Muscle of arm (tissue), 14 donors: ENCODE results near the gene ATP5F1D. TPM values are rescaled to one million over a fixed set of nuclear protein-coding genes. Genes with fewer than 3 reads are reported as not detected.
"Not testable (repeated sequence)": the region's sequence is repeated elsewhere in the genome, so short reads cannot be mapped to it uniquely, and the experiment has no call there.

Experiments
- DNase-seq: peaks from one replicate; pipeline ENCODE4 v3.0.0-alpha.2; 2013
- long read RNA-seq, 11 donors: transcript quantifications; one replicate each; lab custom pipeline, GENCODE V29; 2026
- polyA plus RNA-seq, 12 donors: library from polyadenylated mRNA; unstranded; fragments of 120-200 nt; gene quantifications; one replicate each; pipeline ENCODE4 v1.2.1, GENCODE V29; 2013; ENCODE audit not compliant: insufficient read length in 12 of 12

The ATP5F1D gene
- polyA plus RNA-seq = 100 to 1,000 TPM in 10 of 12 donors, 10 to 100 TPM in 1, not detected in 1; 94.6 to 231 (median 136) TPM
- long read RNA-seq, donor 1, transcript ATP5F1D-208 (1 exons, 1,587 nt) = minor isoform, 8 of 213 reads
- long read RNA-seq, donor 1, transcript ATP5F1D-201 (4 exons, 997 nt) = minor isoform, 41 of 213 reads
- long read RNA-seq, donor 1, transcript ATP5F1D-202 (5 exons, 704 nt) = major isoform, 135 of 213 reads
- long read RNA-seq, donor 1, transcript ATP5F1D-205 (4 exons, 1,144 nt) = minor isoform, 6 of 213 reads
- long read RNA-seq, donor 1, partial matches to known transcripts = 11 of 213 reads
- long read RNA-seq, donor 1, other reads (novel, unspliced or antisense) = 0 of 213 reads
- long read RNA-seq, donor 2, transcript ATP5F1D-202 (5 exons, 704 nt) = major isoform, 148 of 245 reads
- long read RNA-seq, donor 2, transcript ATP5F1D-201 (4 exons, 997 nt) = minor isoform, 75 of 245 reads
- long read RNA-seq, donor 2, partial matches to known transcripts = 11 of 245 reads
- long read RNA-seq, donor 2, other reads (novel, unspliced or antisense) = 0 of 245 reads
- long read RNA-seq, donor 3, transcript ATP5F1D-202 (5 exons, 704 nt) = major isoform, 50 of 95 reads
- long read RNA-seq, donor 3, transcript ATP5F1D-201 (4 exons, 997 nt) = minor isoform, 34 of 95 reads
- long read RNA-seq, donor 3, transcript ATP5F1D-205 (4 exons, 1,144 nt) = minor isoform, 6 of 95 reads
- long read RNA-seq, donor 3, partial matches to known transcripts = 0 of 95 reads
- long read RNA-seq, donor 3, other reads (novel, unspliced or antisense) = 0 of 95 reads
- long read RNA-seq, donor 4, transcript ATP5F1D-201 (4 exons, 997 nt) = minor isoform, 16 of 69 reads
- long read RNA-seq, donor 4, transcript ATP5F1D-202 (5 exons, 704 nt) = major isoform, 48 of 69 reads
- long read RNA-seq, donor 4, partial matches to known transcripts = 0 of 69 reads
- long read RNA-seq, donor 4, other reads (novel, unspliced or antisense) = 0 of 69 reads
- long read RNA-seq, donor 5, transcript ATP5F1D-202 (5 exons, 704 nt) = major isoform, 191 of 264 reads
- long read RNA-seq, donor 5, transcript ATP5F1D-201 (4 exons, 997 nt) = minor isoform, 62 of 264 reads
- long read RNA-seq, donor 5, transcript ATP5F1D-203 (3 exons, 1,393 nt) = minor isoform, 5 of 264 reads
- long read RNA-seq, donor 5, partial matches to known transcripts = 0 of 264 reads
- long read RNA-seq, donor 5, other reads (novel, unspliced or antisense) = 0 of 264 reads
- long read RNA-seq, donor 6, transcript ATP5F1D-202 (5 exons, 704 nt) = major isoform, 81 of 120 reads
- long read RNA-seq, donor 6, transcript ATP5F1D-201 (4 exons, 997 nt) = minor isoform, 31 of 120 reads
- long read RNA-seq, donor 6, partial matches to known transcripts = 0 of 120 reads
- long read RNA-seq, donor 6, other reads (novel, unspliced or antisense) = 0 of 120 reads
- long read RNA-seq, donor 7, transcript ATP5F1D-202 (5 exons, 704 nt) = major isoform, 62 of 100 reads
- long read RNA-seq, donor 7, transcript ATP5F1D-201 (4 exons, 997 nt) = minor isoform, 30 of 100 reads
- long read RNA-seq, donor 7, partial matches to known transcripts = 0 of 100 reads
- long read RNA-seq, donor 7, other reads (novel, unspliced or antisense) = 0 of 100 reads
- long read RNA-seq, donor 8, transcript ATP5F1D-201 (4 exons, 997 nt) = minor isoform, 68 of 268 reads
- long read RNA-seq, donor 8, transcript ATP5F1D-205 (4 exons, 1,144 nt) = minor isoform, 9 of 268 reads
- long read RNA-seq, donor 8, transcript ATP5F1D-202 (5 exons, 704 nt) = major isoform, 162 of 268 reads
- long read RNA-seq, donor 8, partial matches to known transcripts = 22 of 268 reads
- long read RNA-seq, donor 8, other reads (novel, unspliced or antisense) = 0 of 268 reads
- long read RNA-seq, donor 9, transcript ATP5F1D-201 (4 exons, 997 nt) = minor isoform, 39 of 112 reads
- long read RNA-seq, donor 9, transcript ATP5F1D-202 (5 exons, 704 nt) = major isoform, 67 of 112 reads
- long read RNA-seq, donor 9, partial matches to known transcripts = 0 of 112 reads
- long read RNA-seq, donor 9, other reads (novel, unspliced or antisense) = 0 of 112 reads
- long read RNA-seq, donor 10, transcript ATP5F1D-201 (4 exons, 997 nt) = minor isoform, 68 of 214 reads
- long read RNA-seq, donor 10, transcript ATP5F1D-202 (5 exons, 704 nt) = major isoform, 138 of 214 reads
- long read RNA-seq, donor 10, partial matches to known transcripts = 0 of 214 reads
- long read RNA-seq, donor 10, other reads (novel, unspliced or antisense) = 0 of 214 reads
- long read RNA-seq, donor 11, transcript ATP5F1D-202 (5 exons, 704 nt) = major isoform, 120 of 183 reads
- long read RNA-seq, donor 11, transcript ATP5F1D-201 (4 exons, 997 nt) = minor isoform, 47 of 183 reads
- long read RNA-seq, donor 11, partial matches to known transcripts = 12 of 183 reads
- long read RNA-seq, donor 11, other reads (novel, unspliced or antisense) = 0 of 183 reads

GRCh38 chr19:1241417-1242095, at the start of gene ATP5F1D:
Gene ATP5F1D, plus strand, starts transcription at chr19:1241751. Its CDS starts 100 bp downstream, at chr19:1241851.
- DNase-seq = peak; percentile 95

GRCh38 chr19:1199531-1199930, 42.0 kb upstream of the ATP5F1D start:
- DNase-seq = no peak

DNA sequence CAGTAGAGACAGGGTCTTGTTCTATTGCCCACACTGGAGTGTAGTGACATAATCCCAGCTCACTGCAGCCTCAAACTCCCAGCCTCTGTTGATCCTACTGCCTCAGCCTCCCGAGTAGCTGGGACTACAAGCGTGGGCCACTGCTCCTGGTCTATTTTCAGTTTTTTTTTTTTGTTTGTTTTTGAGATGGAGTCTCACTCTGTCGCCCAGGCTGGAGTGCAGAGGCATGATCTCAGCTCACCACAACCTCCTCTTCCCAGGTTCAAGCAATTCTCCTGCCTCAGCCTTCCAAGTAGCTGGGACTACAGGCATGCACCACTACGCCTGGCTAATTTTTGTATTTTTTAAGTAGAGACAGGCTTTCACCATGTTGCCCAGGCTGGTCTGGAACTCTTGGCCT, 40.9 kb upstream of the ATP5F1D start:
- DNase-seq = not testable (repeated sequence)

GRCh38 chr19:1205114-1206099, 36.1 kb upstream of the ATP5F1D start, which contains the start of gene STK11:
Gene STK11, plus strand, starts transcription at chr19:1205778. Its CDS starts 1,136 bp downstream, at chr19:1206914.
- DNase-seq = peak; percentile 97

GRCh38 chr19:1206150-1206863, 35.2 kb upstream of the ATP5F1D start:
- DNase-seq = no peak

DNA sequence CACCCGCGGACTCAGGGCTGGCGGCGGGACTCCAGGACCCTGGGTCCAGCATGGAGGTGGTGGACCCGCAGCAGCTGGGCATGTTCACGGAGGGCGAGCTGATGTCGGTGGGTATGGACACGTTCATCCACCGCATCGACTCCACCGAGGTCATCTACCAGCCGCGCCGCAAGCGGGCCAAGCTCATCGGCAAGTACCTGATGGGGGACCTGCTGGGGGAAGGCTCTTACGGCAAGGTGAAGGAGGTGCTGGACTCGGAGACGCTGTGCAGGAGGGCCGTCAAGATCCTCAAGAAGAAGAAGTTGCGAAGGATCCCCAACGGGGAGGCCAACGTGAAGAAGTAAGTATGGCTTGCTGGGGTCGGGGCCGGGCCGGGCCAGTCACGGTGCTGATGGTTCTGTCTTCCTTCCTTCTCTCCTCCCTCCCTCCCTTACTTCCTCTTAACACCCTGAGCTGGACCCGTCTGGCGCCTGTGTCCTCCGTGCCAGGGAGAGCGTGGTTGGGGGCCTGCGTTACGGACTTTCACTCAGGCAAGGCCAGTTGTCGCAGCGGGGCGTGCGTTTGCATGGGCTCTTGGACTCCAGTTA, 34.6 kb upstream of the ATP5F1D start:
- DNase-seq = no peak

DNA sequence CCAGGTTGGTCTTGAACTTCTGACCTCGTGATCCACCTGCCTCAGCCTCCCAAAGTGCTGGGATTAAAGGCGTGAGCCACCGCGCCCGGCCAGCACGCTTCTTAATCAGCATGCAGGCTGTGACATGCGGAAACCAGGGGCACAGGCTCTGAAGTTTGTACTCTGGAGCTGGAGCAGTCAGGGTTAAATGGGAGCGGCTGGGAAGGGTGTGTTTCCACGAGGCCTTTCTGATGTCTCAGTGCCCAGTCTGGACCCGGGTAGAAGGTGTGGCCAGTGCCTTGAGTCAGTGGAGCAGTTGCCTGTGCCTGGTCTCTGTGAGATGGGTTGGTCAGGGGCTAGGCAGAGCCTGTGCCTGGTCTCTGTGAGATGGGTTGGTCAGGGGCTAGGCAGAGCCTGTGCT, 32.7 kb upstream of the ATP5F1D start:
- DNase-seq = not testable (repeated sequence)

DNA sequence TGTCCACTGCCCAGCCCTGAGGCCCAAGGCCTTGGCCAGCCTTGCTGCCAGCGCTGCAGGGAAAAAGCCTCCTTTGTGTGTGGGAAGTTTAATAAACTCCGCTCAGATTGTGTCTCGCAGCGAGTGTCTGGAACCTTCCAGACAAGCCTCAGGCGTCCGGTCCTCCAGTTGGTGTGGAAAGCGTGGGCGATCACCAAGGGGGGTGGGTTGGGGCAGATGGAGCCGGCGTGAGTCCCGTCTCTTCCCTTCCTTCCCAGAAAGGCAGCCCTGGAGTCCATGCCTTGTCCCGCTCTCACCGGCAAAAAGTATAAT, 31.4 kb upstream of the ATP5F1D start:
- no peak for DNase-seq

DNA sequence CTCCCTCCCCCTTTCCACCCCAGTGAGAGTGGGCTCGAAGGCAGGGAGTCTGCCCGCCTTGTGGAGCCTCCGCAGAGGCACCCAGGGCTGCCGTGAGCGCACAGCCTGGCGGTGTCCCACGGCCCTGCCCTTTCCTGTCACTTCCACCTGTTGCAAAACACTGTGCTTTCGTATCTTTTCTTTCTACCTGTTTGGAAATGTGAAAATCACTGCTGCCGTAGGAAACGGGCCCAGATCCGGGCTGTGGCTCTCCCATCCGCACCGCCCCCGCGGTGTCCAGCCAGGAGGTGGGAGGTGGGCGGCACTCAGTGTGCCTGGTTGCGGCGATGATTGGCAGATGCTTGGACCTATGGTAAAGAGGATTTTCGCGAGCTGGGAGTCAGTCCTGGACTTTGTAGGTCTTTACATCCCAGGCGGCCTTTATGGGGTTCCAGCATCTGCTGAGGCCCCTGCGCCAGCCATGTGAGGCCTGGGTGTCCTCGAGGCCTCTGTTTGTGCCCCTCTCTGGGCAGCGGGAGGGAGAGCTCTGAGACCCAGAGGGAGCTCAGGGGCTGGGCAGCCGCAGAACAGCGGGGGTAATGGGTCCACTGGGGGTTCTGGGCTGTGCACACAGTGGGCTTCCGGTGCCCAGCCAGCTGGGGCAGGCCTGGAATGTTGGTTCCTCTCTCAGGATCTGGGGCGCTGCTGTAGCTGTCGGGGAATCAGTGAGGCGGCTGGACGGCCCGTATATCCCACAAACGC, 29.9 kb upstream of the ATP5F1D start:
- DNase-seq = no peak

DNA sequence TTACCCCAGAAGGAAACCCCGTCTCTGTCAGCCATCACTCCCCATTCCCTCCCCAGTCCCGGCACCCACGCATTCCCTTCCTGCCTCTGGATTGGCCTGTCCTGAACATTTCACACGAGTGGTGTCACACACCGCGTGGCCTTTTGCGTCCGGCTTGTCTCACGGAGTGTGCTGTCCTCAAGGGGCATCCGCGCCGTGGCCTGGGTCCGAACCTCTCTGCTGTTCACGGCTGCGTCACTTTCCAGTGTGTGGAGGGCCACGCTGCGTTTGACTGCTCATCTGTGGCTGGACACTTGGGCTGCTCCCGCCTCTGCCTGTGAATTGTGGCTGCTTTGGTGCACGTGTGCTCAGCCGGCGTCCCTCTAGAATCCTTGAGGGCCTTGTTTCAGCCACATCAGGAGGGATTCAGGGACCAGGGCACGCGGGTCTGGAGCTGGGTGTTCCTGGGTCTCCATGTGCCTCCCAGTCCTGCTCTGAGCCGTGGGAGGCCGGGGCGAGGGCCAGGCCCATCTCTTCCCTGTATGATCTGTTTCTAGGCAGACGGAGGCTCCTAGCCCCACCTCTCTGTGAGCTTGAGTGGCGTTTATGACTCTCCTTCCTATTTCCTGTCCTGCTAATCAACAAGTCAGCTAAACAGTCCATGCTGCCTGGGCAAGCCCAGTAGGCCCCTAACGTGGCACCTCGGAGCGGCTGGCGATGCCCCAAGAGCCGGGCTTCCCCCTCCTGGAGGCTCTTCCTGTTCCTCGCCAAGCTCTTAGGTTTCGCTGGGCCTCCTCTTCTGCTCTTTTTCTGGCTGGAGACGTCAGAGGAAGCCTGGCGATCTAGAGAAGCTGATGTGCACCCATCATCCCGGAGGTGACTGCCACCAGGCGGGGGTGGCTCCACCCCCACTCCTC, 27.9 kb upstream of the ATP5F1D start:
- DNase-seq = no peak

DNA sequence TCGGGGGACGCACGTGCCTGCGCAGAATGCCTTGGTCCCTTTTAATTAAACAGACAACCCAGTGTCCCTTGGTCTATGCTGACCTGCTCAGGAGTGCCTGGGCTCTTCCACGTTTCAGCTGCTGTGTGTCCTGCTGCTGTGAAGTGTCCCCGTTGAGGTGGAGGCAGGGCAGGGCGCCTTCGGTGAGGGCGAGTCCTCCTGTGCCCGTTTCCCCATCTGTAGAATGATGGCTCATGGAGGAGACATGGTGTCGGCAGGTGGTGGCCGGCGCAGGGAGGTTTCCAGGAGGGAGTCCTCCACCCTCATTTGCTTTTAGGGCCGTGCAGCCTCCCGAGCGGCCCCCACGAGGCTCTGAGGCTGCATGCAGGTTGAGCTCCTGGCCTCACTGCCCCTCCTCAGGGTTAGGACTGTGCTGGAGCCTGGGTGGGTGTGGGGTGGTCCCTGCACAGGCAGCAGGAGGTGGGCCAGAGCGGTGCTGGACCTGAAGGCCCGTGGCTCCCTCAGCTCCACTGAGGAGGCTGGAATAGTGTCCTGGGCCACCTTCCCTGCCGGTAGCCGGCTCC, 27.2 kb upstream of the ATP5F1D start:
- no peak for DNase-seq

DNA sequence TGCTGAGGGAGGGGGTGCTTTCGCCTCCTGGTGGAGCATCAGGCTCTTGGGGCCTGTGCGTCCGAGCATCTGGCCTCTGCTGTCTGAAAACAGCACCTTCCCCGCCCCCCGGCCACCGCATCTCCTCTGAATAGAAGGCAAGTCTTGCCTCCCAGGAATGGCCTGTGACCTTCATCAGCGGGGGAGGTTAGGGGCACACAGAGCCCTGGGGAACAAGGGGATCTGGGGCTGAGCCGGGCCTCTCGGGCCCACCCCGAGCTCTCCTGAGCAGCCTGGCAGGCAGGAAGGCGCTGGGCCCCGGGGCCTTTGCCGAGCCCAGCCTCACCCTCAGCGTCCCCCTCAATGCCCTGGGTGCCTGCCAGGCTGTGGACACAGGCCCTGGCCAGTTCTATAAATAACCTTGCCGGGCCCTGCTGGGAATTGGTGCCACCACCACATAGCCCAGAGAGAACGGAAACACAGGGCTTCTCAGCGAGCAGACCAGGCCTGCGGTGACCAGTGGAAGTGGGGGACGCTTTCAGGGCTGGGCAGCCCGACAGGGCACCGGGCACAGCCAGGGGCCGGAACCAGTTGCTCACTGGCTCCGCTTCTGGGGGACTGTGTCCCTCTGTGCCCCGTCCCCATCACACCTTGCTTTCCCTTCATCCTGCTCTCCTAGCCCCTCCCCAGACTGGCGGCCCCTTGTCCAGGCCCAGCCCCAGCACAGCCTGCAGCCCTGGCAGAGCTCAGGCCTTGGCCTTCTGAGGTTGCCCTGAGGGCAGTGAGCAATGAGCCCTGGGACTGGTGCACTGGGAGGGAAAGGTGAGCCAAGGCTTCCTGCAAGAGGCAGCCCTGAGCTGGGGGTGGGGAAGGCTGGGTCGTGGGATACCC, 26.5 kb upstream of the ATP5F1D start:
- DNase-seq = no peak

- no peak for DNase-seq
Measured at GRCh38 chr19:1216756-1217155, 24.8 kb upstream of the ATP5F1D start.
